ENCODE results near the gene SNX20.

Gene SNX20

DNA sequence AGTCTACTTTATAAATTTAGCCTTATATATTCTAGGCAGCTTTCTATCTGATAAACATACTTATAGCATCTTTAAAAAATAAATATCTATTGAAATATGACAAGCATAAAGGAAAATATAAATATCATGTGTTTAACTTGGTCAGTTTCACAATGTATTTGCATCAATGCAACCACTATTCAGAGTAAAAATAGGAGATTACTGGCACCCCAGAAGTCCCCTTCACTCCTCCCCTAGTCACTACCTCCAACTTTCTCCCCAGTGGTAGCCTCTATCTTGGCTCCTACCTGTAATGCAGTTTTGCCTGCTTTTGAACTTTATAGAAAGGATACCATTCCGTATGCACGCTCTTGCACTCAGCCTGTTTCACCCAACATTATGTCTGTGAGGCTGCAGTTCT lies 9.1 kb upstream of the SNX20 start:
- in situ Hi-C loops (cut with HindIII; ENCODE audit: low sequenced_read_pairs), result no loop called here
- H3K4me3 ChIP-seq (ENCODE audit: low read depth, low read length), result no peak overlapping the region
- DNase-seq (ENCODE audit: low read depth), result no peak
- TF ChIP-seq, protein P1, sequence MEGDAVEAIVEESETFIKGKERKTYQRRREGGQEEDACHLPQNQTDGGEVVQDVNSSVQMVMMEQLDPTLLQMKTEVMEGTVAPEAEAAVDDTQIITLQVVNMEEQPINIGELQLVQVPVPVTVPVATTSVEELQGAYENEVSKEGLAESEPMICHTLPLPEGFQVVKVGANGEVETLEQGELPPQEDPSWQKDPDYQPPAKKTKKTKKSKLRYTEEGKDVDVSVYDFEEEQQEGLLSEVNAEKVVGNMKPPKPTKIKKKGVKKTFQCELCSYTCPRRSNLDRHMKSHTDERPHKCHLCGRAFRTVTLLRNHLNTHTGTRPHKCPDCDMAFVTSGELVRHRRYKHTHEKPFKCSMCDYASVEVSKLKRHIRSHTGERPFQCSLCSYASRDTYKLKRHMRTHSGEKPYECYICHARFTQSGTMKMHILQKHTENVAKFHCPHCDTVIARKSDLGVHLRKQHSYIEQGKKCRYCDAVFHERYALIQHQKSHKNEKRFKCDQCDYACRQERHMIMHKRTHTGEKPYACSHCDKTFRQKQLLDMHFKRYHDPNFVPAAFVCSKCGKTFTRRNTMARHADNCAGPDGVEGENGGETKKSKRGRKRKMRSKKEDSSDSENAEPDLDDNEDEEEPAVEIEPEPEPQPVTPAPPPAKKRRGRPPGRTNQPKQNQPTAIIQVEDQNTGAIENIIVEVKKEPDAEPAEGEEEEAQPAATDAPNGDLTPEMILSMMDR (IDR thresholded peaks at IDR 0.05; ENCODE audit: low read depth, low read length, missing control alignments), result no peak

DNA sequence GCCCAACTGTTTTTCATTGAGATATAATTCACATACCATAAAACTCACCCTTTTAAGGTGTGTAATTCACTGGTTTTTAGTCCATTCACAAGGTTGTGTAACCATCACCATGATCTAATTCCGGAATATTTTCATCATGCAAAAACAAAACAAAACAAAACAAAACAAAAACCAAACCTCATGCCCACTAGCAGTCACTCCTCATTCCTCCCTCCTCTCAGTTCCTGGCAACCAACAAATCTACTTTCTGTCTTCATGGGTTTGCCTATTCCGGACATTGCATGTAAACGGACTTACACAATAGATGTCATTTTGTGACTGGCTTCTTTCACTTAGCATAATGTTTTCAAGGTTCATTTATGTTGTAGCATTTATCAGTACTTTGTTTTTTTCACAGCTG lies 7.8 kb upstream of the SNX20 start:
- H3K4me3 ChIP-seq (ENCODE audit: low read depth, low read length), result no peak overlapping the region
- in situ Hi-C loops (cut with HindIII; ENCODE audit: low sequenced_read_pairs), result no loop called here
- DNase-seq (ENCODE audit: low read depth), result no peak
- TF ChIP-seq, protein P1 (IDR thresholded peaks at IDR 0.05; ENCODE audit: low read depth, low read length, missing control alignments), result no peak

DNA sequence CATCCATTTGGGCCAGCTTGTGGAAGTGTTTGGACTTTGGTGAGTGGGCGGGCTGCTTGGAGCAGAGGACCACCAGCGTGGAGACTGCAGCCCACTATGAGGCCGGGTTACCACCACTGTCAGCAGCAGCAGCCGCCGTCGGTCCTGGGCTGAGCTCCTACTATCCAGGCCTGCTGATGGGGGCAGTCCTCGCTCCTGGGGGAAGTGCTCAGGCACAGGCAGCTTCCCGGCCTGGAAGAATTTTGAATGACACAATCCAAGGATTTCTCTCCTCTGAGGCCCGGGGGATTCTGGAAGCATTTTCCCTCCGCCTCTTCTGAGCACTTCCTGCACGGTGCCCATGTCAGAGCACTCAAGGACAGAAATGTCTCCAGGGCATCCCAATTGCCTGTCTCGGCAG lies 7.0 kb upstream of the SNX20 start:
- no peak for DNase-seq (ENCODE audit: low read depth)
- TF ChIP-seq, protein P1 (IDR thresholded peaks at IDR 0.05; ENCODE audit: low read depth, low read length, missing control alignments), result no peak
- in situ Hi-C loops (cut with HindIII; ENCODE audit: low sequenced_read_pairs), result no loop called here
- no peak overlapping the region for H3K4me3 ChIP-seq (ENCODE audit: low read depth, low read length)

DNA sequence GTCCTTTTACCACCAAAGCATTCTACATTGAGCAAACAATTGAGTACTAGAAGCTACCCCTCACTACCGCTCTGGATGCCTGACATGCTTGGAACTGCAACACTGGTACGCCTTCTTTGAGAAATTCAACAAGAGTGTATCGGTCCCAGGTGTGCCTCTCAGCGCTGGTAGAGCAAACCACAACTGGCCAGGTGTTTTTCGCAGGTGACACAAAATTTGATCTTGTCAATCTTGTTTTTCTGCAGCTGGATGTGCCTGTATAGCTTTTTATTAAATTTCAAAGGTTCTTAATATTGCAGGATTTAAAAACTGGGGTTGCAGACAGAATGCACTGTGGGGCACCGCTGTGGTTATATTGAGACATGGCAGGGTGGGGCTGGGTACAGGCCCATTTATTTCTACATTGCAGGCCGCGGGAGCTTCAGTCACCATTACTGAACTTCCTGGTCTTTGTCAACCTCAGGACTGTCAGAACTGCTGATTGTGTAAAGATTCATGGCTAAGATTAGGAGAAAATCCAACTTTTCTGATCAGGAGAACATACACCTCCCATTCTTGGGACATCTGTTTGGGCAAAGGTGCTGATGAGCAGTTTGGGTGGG lies 4.5 kb upstream of the SNX20 start:
- TF ChIP-seq, protein P1 (IDR thresholded peaks at IDR 0.05; ENCODE audit: low read depth, low read length, missing control alignments), result no peak
- in situ Hi-C loops (cut with HindIII; ENCODE audit: low sequenced_read_pairs), result no loop called here
- no peak overlapping the region for H3K4me3 ChIP-seq (ENCODE audit: low read depth, low read length)
- no peak for DNase-seq (ENCODE audit: low read depth)

DNA sequence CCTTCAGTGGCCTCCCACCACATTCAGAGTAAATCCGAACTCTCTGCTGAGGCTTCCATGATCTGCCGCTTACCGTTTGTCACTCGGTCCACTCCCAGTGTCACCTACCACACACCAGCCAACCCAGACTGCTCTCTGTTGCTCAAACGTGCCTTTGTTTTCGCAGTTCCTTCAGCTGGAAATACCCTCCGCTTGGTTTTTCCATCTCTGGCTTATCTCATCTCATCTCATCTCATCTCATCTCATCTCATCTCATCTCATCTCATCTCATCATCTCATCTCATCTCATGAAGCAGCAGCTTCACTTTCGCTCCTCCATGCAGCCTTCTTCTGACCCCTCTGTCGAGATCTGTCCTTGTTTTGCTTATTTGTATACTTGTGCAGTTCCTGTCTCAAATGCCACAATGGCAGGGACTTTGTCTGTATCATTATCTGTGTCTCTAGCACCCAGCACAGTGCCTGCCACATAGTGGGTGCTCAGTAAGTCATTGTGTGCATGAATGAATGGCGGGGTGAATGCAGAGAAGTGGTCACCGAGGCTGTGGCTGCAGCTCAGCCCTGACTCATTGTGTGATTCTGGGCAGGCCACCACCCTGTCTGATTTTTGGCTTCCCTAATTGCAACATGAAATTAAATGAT lies 3.8 kb upstream of the SNX20 start:
- in situ Hi-C loops (cut with HindIII; ENCODE audit: low sequenced_read_pairs), result no loop called here
- TF ChIP-seq, protein P1 (IDR thresholded peaks at IDR 0.05; ENCODE audit: low read depth, low read length, missing control alignments), result no peak
- no peak for DNase-seq (ENCODE audit: low read depth)
- no peak overlapping the region for H3K4me3 ChIP-seq (ENCODE audit: low read depth, low read length)

DNA sequence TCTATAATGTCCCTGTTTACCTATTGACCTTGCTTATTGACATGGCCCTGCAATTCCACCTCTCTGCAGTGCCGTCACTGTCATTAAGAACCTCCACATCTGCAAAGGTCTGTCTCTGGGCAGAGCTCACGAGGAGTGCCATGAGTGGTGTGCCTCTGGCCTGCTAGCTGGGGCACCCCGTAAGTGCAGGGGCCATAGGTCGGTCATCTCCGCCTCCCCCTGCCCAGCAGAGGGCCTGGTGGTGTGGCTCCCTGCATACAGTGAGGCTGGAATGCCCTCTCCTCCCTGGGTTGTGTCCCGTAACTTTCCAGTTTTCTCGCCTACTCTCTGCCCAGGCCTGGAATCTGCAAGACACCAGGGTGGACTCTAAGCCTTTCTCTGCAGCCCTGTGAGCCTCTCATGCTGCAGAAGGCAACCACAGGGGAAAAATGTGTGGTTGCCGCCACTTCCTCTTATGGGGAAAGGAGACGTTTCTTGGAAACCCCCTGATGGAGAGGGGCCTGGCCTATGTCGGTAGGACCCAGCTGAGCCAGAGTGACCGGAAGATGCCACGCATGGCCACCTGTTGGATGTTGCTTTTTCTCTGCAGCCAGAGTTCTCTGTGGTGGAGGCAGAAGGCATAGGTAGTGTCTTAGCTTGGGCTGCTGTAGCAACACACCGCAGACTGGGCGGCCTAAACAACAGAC lies 2.7 kb upstream of the SNX20 start:
- TF ChIP-seq, protein P1 (IDR thresholded peaks at IDR 0.05; ENCODE audit: low read depth, low read length, missing control alignments), result no peak
- H3K4me3 ChIP-seq (ENCODE audit: low read depth, low read length), result no peak overlapping the region
- DNase-seq (ENCODE audit: low read depth), result no peak
- in situ Hi-C loops (cut with HindIII; ENCODE audit: low sequenced_read_pairs), result no loop called here

Measured in astrocyte of the cerebellum (primary cell).